Subcutaneous adipose tissue (tissue), 4 donors: ENCODE data around the gene NAALADL2. TPM values are rescaled to one million over a fixed set of nuclear protein-coding genes. Genes with fewer than 3 reads are reported as not detected.

Source experiments
- CTCF ChIP-seq: fragments of 450-650 bp; IDR thresholded peaks from one replicate; pipeline ENCODE4 v1.5.1; 2016; ENCODE audit warnings: low read depth, mild to moderate bottlenecking, control low read depth, antibody characterized with exemption, moderate library complexity
- total RNA-seq, 4 donors: library from RNA; depleted of rRNA; stranded (reverse); fragments of >200 nt; gene quantifications; one replicate each; pipeline ENCODE4 v1.1.0, GENCODE V29; 2016

NAALADL2 gene
- 10 to 100 TPM in 3 of 4 donors, 1 to 10 TPM in 1; 9.4 to 18.1 (median 11.8) TPM for total RNA-seq

GRCh38 chr3:174859114-174859735 lies at the start of gene NAALADL2:
Gene NAALADL2, plus strand, starts transcription at chr3:174859334.
- TF ChIP-seq CTCF, result no peak

- TF ChIP-seq CTCF, result no peak
Measured at GRCh38 chr3:174810254-174810653, 48.9 kb upstream of the NAALADL2 start.

GRCh38 chr3:174812172-174812862 lies 46.8 kb upstream of the NAALADL2 start:
- TF ChIP-seq CTCF, result no peak

- no peak for TF ChIP-seq CTCF
Measured at GRCh38 chr3:174815750-174816149, 43.4 kb upstream of the NAALADL2 start.

- no peak for TF ChIP-seq CTCF
Measured at GRCh38 chr3:174820885-174821284, 38.2 kb upstream of the NAALADL2 start.

- no peak for TF ChIP-seq CTCF
Measured at GRCh38 chr3:174821477-174821876, 37.7 kb upstream of the NAALADL2 start.

GRCh38 chr3:174822320-174822719 lies 36.8 kb upstream of the NAALADL2 start:
- TF ChIP-seq CTCF, result no peak
